DND-41 (cell line): ENCODE results near the gene KLF1.

Source experiments
- EZH2 ChIP-seq: IDR thresholded peaks from 3 replicates; pipeline ENCODE4 v1.6.1; 2012; ENCODE audit warnings: borderline replicate concordance, low read depth, mild to moderate bottlenecking, moderate library complexity, low read length, inconsistent platforms; ENCODE audit not compliant: severe bottlenecking
- TF ChIP-seq, protein P1 (sequence below): IDR thresholded peaks from 2 replicates; pipeline ENCODE4 v1.5.1; 2012; ENCODE audit warnings: borderline replicate concordance, low read length, moderate library complexity, mild to moderate bottlenecking; ENCODE audit not compliant: poor library complexity, severe bottlenecking; ENCODE audit errors: extremely low read depth

DNA sequence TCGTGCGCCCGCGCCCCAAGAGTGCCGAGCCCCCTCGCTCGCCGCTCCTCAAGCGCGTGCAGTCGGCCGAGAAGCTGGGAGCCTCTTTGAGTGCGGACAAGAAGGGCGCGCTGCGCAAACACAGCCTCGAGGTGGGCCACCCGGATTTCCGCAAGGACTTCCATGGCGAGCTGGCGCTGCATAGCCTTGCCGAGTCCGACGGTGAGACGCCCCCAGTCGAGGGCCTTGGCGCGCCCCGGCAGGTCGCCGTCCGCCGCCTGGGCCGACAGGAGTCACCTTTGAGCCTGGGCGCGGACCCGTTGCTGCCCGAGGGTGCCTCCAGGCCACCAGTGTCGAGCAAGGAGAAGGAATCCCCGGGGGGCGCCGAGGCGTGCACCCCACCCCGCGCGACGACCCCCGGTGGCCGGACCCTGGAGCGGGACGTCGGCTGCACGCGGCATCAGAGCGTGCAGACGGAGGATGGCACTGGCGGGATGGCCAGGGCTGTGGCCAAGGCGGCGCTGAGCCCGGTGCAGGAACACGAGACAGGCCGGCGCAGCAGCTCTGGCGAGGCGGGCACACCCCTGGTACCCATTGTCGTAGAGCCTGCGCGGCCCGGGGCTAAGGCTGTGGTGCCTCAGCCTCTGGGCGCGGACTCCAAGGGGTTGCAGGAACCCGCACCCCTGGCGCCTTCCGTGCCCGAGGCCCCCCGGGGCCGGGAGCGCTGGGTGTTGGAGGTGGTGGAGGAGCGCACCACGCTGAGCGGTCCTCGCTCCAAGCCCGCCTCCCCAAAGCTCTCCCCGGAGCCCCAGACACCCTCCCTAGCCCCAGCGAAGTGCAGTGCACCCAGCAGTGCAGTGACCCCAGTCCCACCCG, 12.9 kb downstream of the KLF1 start:
- TF ChIP-seq, protein P1, sequence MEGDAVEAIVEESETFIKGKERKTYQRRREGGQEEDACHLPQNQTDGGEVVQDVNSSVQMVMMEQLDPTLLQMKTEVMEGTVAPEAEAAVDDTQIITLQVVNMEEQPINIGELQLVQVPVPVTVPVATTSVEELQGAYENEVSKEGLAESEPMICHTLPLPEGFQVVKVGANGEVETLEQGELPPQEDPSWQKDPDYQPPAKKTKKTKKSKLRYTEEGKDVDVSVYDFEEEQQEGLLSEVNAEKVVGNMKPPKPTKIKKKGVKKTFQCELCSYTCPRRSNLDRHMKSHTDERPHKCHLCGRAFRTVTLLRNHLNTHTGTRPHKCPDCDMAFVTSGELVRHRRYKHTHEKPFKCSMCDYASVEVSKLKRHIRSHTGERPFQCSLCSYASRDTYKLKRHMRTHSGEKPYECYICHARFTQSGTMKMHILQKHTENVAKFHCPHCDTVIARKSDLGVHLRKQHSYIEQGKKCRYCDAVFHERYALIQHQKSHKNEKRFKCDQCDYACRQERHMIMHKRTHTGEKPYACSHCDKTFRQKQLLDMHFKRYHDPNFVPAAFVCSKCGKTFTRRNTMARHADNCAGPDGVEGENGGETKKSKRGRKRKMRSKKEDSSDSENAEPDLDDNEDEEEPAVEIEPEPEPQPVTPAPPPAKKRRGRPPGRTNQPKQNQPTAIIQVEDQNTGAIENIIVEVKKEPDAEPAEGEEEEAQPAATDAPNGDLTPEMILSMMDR = no peak
- no peak for TF ChIP-seq EZH2
